KOPT-K1 (cell line): ENCODE measurements around the gene PUM1.
"Not testable (repeated sequence)": the region's sequence is repeated elsewhere in the genome, so short reads cannot be mapped to it uniquely, and the experiment has no call there.

Experiments used
- H3K27ac ChIP-seq: fragments of 200-600 bp; sonication (generic); 2 replicates; pipeline ENCODE4 v1.5.1; 2016; ENCODE audit warnings: antibody characterized with exemption, mild to moderate bottlenecking, low read depth, low read length; ENCODE audit not compliant: poor library complexity, severe bottlenecking
- H3K36me3 ChIP-seq: fragments of 200-600 bp; sonication (generic); 2 replicates; pipeline ENCODE4 v1.5.1; 2017; ENCODE audit warnings: antibody characterized with exemption, mild to moderate bottlenecking, low read length, moderate library complexity; ENCODE audit not compliant: insufficient read depth
- H3K9me3 ChIP-seq: fragments of 200-600 bp; sonication (generic); 2 replicates; pipeline ENCODE4 v1.5.1; 2017; ENCODE audit warnings: antibody characterized with exemption, low read length, mild to moderate bottlenecking; ENCODE audit not compliant: insufficient read depth, poor library complexity, severe bottlenecking

PUM1 gene

DNA sequence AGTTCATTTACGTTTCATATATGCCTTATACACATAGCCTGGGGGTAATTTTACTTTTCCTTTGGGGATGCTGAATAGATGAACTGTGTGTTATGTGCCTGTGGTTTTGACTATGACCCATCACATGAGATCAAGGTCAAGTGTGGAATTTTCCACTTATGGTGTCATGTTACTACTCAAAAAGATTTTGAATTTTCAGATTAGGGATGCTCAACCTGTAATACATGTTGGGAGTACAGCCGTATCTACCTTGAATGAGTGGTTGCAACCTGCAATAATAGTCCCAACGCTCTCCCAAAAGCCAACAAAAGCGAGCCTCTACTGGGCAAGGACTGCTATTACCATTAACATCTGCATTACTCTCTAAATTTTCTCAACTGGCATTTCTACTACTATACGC, 88.4 kb downstream of the PUM1 start:
- no peak overlapping the region for H3K27ac ChIP-seq
- peaks cover 96% of the 10 kb centered on the region for H3K36me3 ChIP-seq
- no peaks in the 10 kb centered on the region for H3K9me3 ChIP-seq

DNA sequence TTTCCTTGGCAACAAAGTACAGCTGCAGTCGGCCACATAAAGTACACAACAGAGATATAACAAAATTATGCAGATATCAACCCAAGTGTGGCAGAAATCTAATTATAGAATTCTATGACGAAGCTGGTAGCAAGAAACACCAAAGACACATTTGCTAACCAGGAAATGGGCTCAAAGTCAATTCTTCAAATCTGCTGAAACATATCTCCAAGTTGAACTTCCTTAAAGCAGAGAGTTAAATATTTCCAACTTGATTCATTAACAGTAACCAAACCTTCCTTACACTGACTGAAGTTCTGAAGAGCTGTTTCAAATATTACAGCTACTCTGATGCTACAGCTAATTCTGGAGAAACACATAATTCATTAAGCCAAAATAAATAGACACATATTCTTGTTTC, 89.4 kb downstream of the PUM1 start:
- H3K27ac ChIP-seq, result no peak overlapping the region

DNA sequence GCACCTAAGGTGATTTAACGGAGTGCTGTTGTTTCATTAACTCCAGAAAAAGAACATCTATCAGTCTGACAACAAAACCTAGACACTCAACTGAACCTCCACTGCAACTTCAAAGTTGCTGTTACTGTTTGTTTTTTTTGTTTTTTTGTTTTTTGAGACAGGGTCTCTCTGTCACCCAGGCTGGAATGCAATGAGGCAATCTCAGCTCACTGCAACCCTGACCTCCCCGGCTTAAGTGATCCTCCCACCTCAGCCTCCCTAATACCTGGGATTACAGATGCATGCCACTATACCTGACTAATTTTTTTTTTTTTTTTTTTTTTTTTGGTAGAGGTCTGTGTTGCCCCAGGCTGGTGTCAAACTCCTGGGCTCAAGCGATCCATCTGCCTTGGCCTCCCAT, 90.3 kb downstream of the PUM1 start:
- Histone ChIP-seq H3K36me3 (peaks cover 95% of the 10 kb centered on the region), H3K9me3 (no peaks in the 10 kb centered on the region), H3K27ac (no peak overlapping the region)

More for the DNA sequence above, 89.4 kb downstream of the PUM1 start:
- H3K36me3 ChIP-seq, result peaks cover 95% of the 10 kb centered on the region
- H3K9me3 ChIP-seq, result no peaks in the 10 kb centered on the region

DNA sequence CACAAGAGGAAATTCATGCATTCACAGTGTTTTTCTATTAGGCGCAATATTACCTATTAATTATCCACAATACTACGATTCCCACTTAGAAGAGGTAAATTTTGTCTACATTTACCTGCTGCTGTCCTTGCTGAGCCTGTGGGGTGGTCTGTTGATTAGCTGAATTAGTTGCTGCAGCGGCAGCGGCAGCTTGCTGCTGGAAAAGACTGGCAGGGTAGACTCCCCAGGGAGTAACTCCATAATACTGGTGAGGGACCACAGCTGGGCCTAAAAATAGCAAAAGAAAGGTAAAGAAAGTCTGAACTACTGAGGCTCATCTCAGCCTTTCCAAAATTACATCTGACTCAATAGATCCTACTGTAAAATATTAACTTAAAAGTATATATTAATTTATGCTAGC, 91.0 kb downstream of the PUM1 start:
- Histone ChIP-seq H3K36me3 (peaks cover 95% of the 10 kb centered on the region), H3K27ac (no peak overlapping the region), H3K9me3 (no peaks in the 10 kb centered on the region)

DNA sequence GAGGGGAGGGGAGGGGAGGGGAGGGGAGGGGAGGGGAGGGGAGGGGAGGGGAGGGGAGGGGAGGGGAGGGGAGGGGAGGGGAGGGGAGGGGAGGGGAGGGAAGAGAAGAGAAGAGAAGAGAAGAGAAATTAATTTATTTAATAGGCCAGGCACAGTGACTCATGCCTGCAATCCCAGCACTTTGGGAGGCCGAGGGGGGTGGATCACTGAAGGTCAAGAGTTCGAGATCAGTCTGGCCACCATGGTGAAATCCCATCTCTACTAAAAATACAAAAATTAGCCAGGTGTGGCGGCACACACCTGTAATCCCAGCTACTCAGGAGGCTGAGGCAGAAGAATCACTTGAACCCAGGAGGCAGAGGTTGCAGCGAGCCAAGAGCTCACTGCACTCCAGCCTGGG, 93.2 kb downstream of the PUM1 start:
- not testable (repeated sequence) for H3K9me3 ChIP-seq, H3K27ac ChIP-seq
- H3K36me3 ChIP-seq, result peaks cover 95% of the 10 kb centered on the region

DNA sequence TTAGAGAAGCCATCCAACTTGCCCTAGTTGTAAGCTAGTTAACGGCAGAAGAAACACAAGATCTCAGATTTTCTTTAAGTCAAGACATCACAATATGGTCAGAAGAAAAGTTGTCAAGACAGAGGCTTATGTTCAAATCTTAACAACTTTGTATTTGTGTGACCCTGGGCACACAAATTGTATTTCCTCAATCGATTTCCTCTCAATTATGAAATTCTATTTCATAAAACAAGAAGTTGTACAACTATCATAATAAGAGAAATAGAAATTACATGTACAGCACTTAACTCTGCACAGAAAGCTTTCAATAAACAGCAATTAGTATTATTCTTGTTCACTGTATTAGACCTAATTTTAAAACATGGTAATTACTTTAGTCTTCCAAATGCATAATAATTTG, 94.0 kb downstream of the PUM1 start:
- Histone ChIP-seq H3K36me3 (peaks cover 95% of the 10 kb centered on the region), H3K27ac (no peak overlapping the region), H3K9me3 (no peaks in the 10 kb centered on the region)

DNA sequence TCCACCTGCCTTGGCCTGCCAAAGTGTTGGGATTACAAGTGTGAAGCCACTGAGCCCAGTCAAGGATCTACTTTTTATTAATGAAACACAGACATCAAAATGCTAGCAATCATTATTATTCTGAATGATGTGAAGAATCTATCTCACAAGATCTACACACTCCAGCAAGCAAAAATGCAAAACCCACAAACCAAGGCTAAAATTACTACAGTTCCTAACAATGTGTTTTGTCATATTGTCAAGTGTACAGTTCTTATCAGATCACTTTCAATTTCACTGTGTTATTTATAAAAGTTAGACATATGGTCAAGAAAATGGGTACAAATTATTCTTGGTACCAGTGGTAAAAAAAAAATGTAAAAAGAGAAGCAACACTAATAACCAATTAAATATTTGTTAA, 95.6 kb downstream of the PUM1 start:
- Histone ChIP-seq H3K27ac (no peak overlapping the region), H3K9me3 (no peaks in the 10 kb centered on the region), H3K36me3 (peaks cover 96% of the 10 kb centered on the region)

DNA sequence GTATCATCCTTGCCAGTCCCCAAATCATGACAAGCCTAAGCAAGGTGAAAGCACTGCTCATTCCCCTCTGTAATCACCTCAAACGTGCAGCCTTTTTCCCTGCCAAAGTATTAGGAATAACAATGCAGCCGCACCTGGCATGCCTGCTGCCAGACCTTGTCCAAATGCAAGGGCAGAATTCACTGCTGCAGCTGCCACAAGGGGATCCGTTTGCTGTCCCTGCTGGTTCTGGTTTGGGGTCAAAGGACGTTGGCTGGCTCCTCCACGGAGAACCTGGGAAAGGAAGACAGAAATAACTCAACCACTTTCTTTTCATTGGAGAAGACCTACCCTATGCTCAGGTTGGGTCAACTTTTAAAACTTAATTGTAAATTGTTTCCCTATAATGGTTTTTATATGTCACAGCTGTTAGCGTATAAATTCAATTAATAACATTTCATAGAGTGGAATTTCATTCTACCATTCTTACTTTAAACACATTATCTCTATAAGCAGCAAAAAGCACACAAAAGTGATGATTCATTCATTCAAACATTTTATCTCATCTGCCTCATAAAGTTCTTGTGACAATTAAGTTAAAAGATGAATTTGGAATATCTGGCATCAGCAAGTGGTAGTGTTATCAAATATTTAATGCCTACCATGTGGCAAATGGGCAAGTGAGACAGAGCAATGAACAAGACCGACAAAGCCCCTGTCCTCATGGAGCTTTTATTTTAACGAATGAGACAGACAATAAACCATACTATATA, 97.1 kb downstream of the PUM1 start:
- H3K36me3 ChIP-seq, result peaks cover 96% of the 10 kb centered on the region
- no peaks in the 10 kb centered on the region for H3K9me3 ChIP-seq
- no peak overlapping the region for H3K27ac ChIP-seq

DNA sequence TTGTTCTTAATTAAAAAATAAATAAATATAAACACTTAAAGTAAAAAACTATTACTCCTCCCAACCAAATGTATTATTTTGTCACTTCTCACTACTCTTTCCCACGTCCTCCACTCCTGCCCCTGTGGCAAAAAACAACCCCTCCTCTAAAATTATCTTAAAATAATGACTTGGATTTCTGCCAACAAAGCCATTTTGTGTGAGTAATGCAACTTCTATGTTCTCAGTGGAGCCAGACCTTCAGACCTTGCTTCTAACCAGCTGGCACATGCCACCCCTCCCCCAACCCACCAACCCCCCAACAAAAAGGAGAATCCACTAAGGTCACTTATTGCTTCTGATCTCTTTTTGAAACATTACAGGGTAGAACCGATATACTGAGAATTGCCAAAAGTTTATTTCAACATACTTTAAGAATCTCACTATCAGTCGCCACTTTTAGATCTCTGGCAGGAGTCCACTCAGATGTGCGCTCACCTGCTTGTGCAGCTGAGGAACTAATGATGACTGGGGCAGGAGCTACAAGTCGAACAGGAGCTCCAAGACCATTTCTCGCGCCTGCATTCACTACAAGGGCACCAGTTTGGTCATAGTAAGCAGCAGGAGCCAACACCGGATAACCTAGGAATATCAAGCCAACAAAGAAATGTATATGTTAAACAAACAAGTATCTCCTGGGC, 98.7 kb downstream of the PUM1 start:
- Histone ChIP-seq H3K9me3 (no peaks in the 10 kb centered on the region), H3K27ac (no peak overlapping the region), H3K36me3 (peaks cover 100% of the 10 kb centered on the region)

DNA sequence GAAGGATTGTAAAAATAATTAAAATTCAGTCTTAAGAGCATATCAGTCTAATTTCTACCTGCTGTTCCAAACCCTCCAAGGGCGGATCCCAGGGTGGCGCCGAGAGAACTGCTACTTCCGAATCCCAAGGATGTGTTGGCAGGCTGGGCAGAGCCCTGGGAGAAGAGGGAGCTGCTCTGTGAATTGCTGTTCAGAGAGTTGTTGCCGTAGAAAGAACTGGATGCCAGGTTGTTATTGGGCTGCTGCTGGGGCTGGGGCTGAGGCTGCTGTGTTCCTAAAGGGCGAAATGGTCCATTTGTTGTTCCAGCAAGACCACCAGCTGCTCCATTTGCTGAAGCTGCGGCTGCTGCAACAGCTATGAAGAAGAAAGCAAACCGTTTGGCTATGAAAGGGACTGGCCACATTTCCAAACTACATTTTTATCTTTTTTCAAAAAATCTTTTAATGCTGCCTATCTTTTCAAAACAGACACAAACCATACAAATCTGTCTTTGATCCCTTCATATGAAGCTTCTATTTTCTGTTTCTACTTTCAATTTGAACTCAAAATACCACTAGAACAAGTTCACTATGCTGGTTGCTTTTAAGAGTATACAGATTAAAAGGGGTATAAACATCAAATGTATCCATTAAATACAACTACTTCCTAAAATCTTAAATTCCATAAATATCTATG, 99.5 kb downstream of the PUM1 start:
- peaks cover 100% of the 10 kb centered on the region for H3K36me3 ChIP-seq
- H3K27ac ChIP-seq, result no peak overlapping the region
- H3K9me3 ChIP-seq, result no peaks in the 10 kb centered on the region

DNA sequence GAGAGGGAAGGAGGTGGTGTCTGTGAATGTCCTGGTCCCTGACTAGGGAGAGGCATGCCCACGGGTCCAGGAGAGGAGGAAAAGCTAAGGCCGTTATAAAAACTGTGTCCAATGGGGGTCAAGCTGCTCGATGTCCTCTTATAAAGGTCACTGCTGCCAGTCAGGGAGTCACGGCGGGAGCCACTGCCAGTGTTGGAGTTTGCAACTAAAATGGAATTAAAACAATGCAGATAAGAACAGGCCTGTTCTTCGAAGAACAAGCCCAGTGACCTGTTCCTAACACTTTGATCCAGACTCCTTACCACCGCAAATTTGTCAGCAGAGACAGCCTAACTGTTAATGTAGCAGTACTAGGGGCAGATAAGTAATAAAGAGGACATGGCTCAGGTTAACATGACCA, 100.8 kb downstream of the PUM1 start:
- Histone ChIP-seq H3K36me3 (peaks cover 100% of the 10 kb centered on the region), H3K9me3 (no peaks in the 10 kb centered on the region), H3K27ac (no peak overlapping the region)

DNA sequence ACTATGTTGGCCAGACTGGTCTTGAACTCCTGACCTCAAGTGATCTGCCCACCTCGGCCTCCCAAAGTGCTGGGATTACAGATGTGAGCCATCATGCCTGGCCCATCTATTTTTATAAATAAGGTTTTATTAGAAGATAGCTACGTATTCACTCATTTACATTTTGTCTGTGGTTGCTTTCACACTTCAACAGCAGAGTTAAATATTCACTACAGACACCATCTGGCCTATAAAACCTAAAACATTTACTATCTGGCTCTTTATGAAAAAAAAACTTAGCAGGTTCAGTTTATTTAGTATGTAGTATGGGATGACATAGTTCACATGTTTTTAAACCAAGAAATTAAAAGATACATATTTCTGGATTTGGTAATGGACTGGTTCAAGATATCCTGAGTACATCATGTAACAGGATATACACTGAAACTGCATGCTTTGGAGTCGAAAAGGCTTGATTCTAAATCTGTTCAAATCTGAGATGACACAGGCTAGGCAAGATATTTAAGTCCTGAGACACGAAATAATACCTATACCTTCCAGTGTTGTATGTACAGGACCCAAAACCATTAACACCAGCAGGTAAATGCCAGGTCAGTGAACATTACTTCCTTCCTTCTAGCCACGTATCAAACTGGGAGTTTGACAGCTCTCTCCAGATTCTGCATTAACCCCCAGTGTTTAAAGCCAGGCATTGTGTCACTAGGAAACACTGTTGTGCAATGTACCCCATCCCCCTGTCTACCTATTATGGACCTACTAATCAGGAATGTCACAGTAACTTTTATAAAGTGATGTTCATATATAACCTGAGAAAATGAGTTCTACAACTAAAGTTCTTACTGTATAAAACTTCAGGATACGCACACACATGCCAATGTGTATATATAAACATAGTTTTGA, 102.7 kb downstream of the PUM1 start:
- Histone ChIP-seq H3K36me3 (peaks cover 100% of the 10 kb centered on the region), H3K9me3 (no peaks in the 10 kb centered on the region), H3K27ac (no peak overlapping the region)

DNA sequence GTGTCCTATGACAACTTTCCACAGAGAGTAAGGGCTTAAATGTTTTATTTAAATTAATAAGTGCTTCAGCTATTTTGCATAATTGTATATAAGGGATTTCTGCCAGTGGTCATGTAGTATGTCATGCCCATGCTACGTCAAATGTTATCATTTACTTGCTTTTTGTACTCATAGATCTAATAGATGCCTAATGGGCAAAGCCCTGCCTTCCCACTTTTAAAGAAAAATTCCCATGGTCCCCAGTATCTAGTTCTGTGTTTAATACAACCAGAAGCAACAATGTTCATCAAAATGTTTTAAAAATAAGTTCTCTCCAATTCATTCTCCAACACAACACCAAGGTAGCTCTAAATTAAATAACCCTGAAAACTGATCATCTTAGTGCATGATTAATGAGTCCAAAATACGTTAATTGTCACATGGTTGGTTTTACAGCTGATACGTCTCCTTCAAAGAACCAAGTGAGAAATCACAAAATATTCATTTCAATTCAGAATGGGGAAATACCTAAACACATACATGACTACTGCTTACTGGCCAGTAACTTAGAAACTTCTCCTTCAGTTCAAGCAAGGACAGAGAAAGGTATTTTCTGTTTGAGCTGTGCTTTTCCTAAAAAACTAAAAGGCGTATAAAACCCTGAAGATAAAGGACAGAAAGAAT, 107.8 kb downstream of the PUM1 start:
- Histone ChIP-seq H3K36me3 (peaks cover 100% of the 10 kb centered on the region), H3K9me3 (no peaks in the 10 kb centered on the region), H3K27ac (no peak overlapping the region)

DNA sequence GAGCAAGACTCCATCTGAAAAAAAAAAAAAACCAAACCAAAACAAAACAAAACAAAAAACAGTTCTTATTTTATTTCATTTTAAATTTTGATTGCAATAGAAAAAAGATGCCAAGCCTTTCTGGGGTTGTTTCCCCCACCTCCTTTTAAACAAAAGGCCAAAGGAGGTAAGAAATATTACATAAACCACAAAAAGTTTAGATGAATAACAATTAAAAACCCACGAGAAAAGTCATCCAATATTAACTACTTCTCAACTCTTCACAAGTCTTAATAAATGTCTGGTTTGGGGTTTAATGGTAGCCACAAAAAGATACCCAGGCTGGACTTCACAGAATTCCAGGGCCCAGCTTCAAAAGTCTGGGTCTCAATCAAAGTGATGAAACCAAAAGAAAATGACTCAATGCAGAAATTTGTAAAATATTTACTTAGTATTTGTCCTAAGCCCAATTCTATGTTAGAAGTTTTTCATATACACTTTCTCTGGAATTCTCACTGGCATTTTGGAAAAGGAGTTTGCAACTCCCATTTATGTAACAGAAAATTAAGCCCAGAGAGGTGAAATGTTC, 110.0 kb downstream of the PUM1 start:
- Histone ChIP-seq H3K9me3 (no peaks in the 10 kb centered on the region), H3K36me3 (peaks cover 99% of the 10 kb centered on the region), H3K27ac (no peak overlapping the region)
